HG03575 (cell line): ENCODE measurements around the gene LBR.
"Not testable (repeated sequence)": the region's sequence is repeated elsewhere in the genome, so short reads cannot be mapped to it uniquely, and the experiment has no call there.

Experiments used
- ATAC-seq: cut with Tn5 transposase; IDR thresholded peaks from one replicate; pipeline ENCODE4 v1.9.1; 2021; ENCODE audit not compliant: unreplicated experiment, insufficient number of reproducible peaks, low FRiP score; ENCODE audit errors: extremely low read depth

LBR gene

GRCh38 chr1:225407755-225408154, 20.1 kb downstream of the LBR start:
- ATAC-seq, result no peak

- ATAC-seq, result no peak
These were observed 20.7 kb downstream of the LBR start for GRCh38 chr1:225406976-225407725.

GRCh38 chr1:225400968-225401367, 26.9 kb downstream of the LBR start:
- ATAC-seq, result no peak

- no peak for ATAC-seq
These were observed 31.5 kb downstream of the LBR start for GRCh38 chr1:225396357-225396756.

GRCh38 chr1:225389843-225390242, 38.0 kb downstream of the LBR start:
- no peak for ATAC-seq

GRCh38 chr1:225388372-225388771, 39.5 kb downstream of the LBR start:
- no peak for ATAC-seq

GRCh38 chr1:225386860-225387259, 41.0 kb downstream of the LBR start:
- ATAC-seq, result not testable (repeated sequence)

GRCh38 chr1:225380691-225381090, 47.1 kb downstream of the LBR start:
- ATAC-seq, result no peak

- ATAC-seq, result no peak
These were observed 49.0 kb downstream of the LBR start for GRCh38 chr1:225378880-225379279.

GRCh38 chr1:225374996-225375395, 52.8 kb downstream of the LBR start:
- ATAC-seq, result no peak

- no peak for ATAC-seq
These were observed 54.7 kb downstream of the LBR start for GRCh38 chr1:225373155-225373554.

- no peak for ATAC-seq
These were observed 56.4 kb downstream of the LBR start for GRCh38 chr1:225371366-225372010.

GRCh38 chr1:225368036-225368552, 59.7 kb downstream of the LBR start:
- no peak for ATAC-seq

GRCh38 chr1:225366552-225366951, 61.3 kb downstream of the LBR start:
- no peak for ATAC-seq

GRCh38 chr1:225366018-225366417, 61.8 kb downstream of the LBR start:
- ATAC-seq, result no peak

- no peak for ATAC-seq
These were observed 63.4 kb downstream of the LBR start for GRCh38 chr1:225364439-225364838.

- no peak for ATAC-seq
These were observed 65.0 kb downstream of the LBR start for GRCh38 chr1:225362805-225363204.

GRCh38 chr1:225361176-225361575, 66.7 kb downstream of the LBR start:
- ATAC-seq, result no peak

GRCh38 chr1:225360119-225360518, 67.7 kb downstream of the LBR start:
- ATAC-seq, result no peak

- no peak for ATAC-seq
These were observed 72.0 kb downstream of the LBR start for GRCh38 chr1:225355863-225356262.
